NCI-H526 treated with DMSO at 0.1 percent for 48 hours (cell line): ENCODE data around the gene TMEM255B.
A peak's percentile ranks its signal among the peaks of the same experiment; 100 is the strongest.
"Not testable (repeated sequence)": the region's sequence is repeated elsewhere in the genome, so short reads cannot be mapped to it uniquely, and the experiment has no call there.

Experiments used
- DNase-seq: peaks from one replicate; lab custom pipeline; 2025; lab: John Stamatoyannopoulos, UW

Gene TMEM255B

GRCh38 chr13:113817860-113818691 lies 59.0 kb downstream of the TMEM255B start:
- no peak for DNase-seq

- no peak for DNase-seq
Observed at GRCh38 chr13:113818700-113819295, 59.8 kb downstream of the TMEM255B start.

DNA sequence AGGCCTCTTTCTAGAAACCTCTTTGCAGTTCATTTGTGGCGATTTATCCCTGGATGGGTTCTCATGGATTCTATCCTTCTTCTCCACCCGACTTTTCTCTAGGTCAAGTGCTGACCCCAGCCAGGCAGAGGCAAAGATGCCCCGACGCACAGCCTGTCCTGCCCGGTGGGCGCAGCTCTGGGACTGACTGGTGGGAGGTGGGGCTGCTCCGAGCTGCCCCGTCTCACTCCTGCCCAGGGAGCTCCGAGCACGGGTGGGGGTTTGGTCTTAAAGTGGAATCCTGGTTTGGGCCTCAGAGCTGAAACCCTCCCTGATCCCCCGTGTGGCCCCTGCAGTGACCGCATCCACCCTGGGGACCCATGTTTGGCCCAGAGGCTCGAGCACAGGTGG lies 60.3 kb downstream of the TMEM255B start:
- no peak for DNase-seq

GRCh38 chr13:113819731-113820715 lies 61.0 kb downstream of the TMEM255B start:
- no peak for DNase-seq

DNA sequence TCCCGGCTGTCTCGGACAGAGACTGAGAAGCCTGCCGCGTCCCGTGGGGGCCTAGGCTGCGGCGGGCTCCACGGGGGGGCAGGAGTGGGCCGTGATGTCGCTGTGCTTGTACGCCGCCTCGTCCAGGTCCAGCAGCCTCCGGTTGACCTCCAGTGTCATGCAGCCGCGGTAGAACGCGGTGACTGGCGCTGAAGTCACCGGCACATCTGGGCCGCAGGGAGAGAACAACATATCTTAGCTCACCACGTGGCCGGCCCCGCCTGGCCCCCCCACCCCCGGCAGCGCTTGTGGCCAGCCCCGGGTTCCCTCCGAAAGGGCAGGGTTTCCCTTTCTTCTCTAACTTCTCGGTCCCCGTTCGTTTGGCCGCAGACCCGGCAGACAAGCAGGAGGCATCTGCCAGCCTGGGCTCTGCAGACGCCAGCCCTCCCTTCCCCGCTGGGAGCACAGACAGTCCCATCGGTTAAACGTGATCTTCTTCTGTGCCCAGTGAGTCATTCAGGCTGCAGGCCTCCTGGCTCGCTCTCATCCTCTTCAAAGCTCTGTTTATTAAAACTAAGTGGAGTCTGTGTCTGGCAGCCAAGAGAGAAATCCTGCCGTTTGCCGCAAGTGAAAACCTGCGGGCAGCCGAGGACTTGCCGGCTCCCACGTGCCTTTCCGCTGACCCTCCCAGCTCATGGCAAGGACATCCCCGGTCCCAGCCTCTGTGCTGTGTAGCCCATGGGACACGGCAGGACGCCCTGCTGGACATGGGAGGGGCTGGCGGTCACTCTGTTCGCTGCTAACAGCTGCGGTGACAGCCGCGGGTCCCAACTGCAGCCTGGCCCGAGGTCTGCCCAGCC lies 62.0 kb downstream of the TMEM255B start:
- DNase-seq: peak; percentile 15

- DNase-seq: no peak
Observed at GRCh38 chr13:113821847-113822246, 62.8 kb downstream of the TMEM255B start.

- no peak for DNase-seq
Observed at GRCh38 chr13:113822266-113822665, 63.2 kb downstream of the TMEM255B start.

- no peak for DNase-seq
Observed at GRCh38 chr13:113822956-113823744, 64.1 kb downstream of the TMEM255B start.

- no peak for DNase-seq
Observed at GRCh38 chr13:113823771-113824170, 64.7 kb downstream of the TMEM255B start.

DNA sequence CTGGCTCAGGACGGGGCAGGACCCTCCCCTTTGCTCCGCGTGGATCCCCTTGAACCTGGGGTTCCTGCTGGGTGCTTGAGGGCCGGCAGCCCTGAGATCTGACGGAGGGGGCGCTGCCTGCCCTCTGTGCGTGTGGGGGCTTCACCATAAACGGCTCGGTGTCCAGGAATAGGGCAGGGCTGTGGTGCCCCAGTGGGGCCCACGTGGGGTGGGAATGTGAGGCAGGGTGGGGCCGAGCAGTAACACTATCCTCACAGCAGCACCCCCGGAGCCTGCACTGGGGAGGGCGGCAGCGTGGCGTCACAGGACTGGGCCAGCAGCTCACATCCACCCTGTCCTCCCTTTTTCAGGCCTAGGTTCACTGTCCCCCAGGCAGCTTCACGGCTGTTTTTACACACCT lies 66.8 kb downstream of the TMEM255B start:
- DNase-seq: no peak

DNA sequence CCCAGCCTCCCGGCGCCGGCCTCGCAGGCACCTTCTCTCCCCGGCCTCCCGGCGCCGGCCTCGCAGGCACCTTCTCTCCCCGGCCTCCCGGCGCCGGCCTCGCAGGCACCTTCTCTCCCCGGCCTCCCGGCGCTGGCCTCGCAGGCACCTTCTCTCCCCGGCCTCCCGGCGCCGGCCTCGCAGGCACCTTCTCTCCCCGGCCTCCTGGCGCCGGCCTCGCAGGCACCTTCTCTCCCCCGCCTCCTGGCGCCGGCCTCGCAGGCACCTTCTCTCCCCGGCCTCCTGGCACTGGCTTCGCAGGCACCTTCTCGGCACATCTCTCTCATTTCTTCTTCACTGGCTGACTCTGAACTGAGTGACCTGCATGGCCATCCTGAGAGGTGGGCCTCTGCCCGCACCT lies 67.4 kb downstream of the TMEM255B start:
- not testable (repeated sequence) for DNase-seq

GRCh38 chr13:113827021-113827420 lies 68.0 kb downstream of the TMEM255B start:
- DNase-seq: no peak

DNA sequence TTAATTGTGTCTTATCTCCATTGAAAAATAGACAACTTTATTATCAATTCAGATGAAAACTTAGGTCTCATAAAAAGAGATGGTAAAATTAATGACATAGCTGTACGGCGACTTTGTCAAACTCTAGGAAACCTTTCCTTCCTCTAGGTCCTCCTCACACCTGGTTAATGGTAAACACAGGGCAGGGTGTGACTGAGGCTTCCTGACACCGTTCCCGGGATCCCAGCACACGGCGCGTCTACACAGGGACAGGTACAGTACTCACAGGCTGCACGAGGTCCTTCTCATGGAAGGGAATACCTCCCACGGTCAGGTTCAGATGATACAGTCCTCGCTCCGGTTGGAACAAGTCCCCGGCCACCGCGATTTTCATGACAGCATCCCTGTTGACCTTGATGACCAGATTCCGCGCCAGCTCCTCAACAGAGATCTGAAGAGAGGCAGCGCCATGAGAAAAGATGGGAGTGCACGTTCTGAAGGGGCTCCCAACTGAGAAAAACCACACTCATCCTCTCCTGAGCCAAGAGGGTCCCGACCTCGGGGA lies 69.3 kb downstream of the TMEM255B start:
- no peak for DNase-seq

DNA sequence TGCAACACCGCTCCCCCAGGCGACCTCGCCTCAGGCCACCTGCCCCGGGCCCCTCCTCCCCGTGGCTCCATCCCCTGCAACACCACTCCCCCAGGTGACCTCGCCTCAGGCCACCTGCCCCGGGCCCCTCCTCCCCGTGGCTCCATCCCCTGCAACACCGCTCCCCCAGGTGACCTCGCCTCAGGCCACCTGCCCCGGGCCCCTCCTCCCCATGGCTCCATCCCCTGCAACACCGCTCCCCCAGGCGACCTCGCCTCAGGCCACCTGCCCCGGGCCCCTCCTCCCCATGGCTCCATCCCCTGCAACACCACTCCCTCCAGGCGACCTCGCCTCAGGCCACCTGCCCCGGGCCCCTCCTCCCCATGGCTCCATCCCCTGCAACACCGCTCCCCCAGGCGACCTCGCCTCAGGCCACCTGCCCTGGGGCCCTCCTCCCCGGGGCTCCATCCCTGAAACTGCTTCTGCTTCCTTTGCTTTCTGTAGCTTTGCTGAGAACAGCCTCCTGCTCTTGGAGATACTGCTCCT lies 71.5 kb downstream of the TMEM255B start:
- not testable (repeated sequence) for DNase-seq

DNA sequence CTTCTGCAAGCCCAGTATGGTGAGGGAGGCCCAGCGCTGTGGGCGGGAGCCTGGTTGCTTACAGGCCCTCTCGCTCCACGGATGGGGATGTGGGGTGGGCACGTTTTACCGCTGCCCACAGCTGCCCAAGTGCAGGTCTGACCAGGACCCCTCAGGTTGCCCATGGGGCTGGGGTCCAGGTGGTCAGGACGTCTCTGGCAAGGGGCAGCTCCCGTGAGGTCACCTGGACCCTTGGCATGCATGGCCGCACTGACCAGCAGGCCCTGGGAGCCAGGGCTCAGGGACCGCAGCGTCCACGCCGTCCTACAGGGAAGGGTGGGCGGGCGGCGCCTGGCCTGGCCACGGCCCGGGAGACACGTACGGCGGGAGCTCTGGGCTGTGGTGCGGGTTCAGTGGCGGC lies 72.0 kb downstream of the TMEM255B start:
- no peak for DNase-seq

DNA sequence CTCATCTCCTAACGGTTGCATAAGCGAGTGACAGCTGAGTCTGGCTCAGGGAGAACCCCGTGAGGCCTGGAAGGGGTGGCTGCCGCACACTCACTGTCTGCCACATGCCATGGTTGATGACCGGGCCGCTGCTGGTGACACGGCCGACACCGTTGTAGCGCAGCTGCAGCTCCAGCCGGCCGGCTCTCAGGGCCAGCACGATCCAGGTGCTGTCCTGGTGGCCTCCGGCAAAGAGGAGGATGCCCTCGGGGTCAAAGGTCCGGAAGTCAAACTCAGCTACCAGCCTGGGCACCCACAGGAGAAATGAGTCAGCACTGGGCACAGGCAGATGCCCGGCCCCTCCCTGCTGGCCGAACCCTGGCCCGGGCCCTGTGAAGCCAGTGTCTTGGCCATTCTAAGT lies 73.2 kb downstream of the TMEM255B start:
- DNase-seq: no peak

GRCh38 chr13:113832631-113833030 lies 73.6 kb downstream of the TMEM255B start:
- DNase-seq: no peak

GRCh38 chr13:113833111-113833830 lies 74.2 kb downstream of the TMEM255B start:
- DNase-seq: no peak

- not testable (repeated sequence) for DNase-seq
Observed at GRCh38 chr13:113834006-113834405, 75.0 kb downstream of the TMEM255B start.
